Testis (tissue), 2 donors: Measurements from ENCODE around the gene SYNPO.

Experiments used
- CTCF ChIP-seq, 3 experiments: fragments of 450-650 bp in 2 of 3; fragments of 200-600 bp in 1 of 3; sonication (generic) in 1 of 3; IDR thresholded peaks; one replicate each; pipeline ENCODE4 v1.5.1; 2016 to 2019; ENCODE audit warnings: antibody characterized with exemption in 3 of 3, mild to moderate bottlenecking in 2 of 3, moderate library complexity in 1 of 3
- POLR2A ChIP-seq: fragments of 450-650 bp; IDR thresholded peaks from one replicate; pipeline ENCODE4 v1.6.1; 2017; ENCODE audit warnings: antibody characterized with exemption, mild to moderate bottlenecking, moderate library complexity

GRCh38 chr5:150662731-150663516 lies 22.5 kb downstream of the SYNPO start:
- no peak for TF ChIP-seq CTCF (IDR thresholded peaks at IDR 0.05)
- TF ChIP-seq POLR2A, result no peak
